HG03469 (cell line): Measurements from ENCODE around the gene TPCN1.

Experiments
- ATAC-seq: cut with Tn5 transposase; IDR thresholded peaks from one replicate; pipeline ENCODE4 v1.9.1; 2021; ENCODE audit warnings: mild to moderate bottlenecking, moderate library complexity, moderate number of reproducible peaks; ENCODE audit not compliant: unreplicated experiment

The TPCN1 gene

DNA sequence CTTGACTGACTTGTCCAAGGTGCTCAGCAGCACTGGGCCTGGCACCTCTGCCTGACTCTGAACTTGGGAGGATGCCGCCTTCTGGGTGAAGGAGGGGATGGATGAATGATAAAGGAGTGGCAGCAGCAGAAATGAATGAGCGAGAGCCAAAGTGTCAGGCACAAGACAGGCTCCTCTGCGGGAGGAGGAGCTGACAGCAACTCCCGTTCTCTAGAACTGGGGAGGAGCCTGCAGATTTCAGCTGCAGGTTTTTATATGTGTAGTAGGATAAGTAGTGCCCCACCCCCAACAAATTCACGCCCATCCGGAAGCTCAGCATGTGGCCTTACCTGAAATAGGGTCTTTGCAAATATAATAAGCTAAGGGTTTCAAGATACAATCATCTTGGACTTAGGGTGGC lies 80.5 kb downstream of the TPCN1 start:
- ATAC-seq: no peak

DNA sequence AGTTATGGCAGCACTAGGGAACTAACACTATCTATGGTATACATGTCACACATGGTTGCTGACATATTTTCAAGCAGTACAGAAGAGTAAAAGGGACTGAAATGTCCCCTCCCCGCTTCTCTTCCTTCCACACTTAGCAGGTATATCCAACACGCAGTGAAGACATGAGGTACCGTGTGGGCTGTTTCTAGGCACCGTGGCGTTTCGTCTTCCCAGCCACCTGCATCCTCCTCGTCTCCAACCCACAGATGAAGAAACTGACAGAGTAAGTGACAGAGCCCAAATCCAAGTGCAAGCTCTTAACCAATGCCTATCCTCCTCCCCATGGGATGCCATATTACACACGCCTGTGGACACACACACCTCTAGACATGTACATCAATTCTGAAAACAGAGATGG lies 81.2 kb downstream of the TPCN1 start:
- ATAC-seq: no peak

DNA sequence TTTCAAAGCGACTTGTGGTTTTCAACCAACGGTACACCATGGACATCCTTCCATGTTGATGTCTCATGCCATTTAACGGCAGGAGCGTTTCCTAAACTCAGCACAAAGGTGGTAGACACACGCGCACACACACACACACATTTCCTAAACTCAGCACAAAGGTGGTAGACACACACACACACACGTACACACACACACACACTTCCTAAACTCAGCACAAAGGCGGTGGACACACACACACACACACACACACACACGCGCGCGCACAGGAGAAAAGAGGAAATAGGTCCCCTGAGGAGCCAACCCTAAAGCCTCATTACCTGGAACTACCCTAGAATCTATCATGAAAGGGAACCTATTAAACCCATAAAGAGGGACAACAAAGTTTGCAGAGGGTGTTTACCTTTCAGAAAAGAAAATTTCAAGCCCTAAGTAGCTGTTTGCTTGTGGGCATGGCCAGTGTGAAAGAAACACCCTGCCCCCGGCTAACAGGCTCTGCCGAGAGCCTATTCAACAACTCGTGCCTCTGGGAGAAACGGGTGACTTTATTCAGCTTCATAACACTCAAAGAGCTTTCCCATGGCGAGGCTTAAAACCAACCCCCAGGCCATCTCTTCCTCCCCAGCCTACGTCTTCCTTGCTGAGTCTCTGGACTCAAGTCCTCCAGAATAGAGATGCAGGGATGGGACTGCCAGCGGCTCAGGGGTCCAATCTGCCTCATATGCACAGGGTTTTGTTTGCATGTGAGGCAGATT lies 81.8 kb downstream of the TPCN1 start:
- ATAC-seq: no peak

DNA sequence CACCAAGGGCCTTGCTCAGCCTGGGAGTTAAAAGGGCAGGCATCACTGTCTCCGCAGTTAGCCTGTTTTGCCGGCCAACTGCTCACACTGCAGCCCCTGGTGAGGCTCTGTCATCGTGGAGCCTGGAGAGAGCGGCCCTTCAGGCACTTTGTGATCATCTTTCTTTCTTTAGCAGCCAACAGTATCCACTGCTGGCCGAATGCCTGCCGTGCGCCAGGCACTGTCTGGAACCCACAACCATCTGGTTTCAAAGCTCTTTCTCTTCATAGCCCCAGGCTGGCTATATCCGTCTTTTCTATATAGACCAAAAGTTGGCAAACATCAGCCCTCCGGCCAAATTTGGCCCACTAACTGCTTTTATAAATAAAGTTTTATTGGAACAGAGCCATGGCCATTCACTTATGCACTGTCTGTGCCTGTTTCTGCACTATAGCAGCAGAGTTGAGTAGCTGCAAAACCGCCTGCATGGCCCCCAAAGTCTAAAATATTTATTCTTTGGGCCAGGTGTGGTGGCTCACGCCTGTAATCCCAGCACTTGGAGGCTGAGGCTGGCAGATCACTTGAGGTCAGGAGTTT lies 84.1 kb downstream of the TPCN1 start:
- ATAC-seq: no peak

DNA sequence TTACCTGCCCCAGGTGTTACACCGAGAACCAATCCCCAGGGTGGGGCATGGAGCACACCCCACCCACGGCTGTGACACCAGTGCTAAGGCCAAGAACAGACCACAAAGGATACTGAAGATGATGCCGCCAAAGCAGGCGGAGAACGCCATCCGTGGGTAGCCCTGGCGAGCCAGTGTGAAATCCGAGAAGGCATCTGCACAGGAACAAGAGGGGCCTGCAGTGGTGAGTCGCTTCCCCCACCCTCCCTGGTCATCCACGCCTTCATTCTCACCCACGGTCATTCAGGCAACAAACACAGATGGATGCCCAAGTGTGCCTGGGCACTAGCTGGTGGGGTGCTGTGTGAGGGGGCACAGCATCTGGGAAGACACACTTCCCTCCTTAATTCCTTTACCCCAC lies 85.1 kb downstream of the TPCN1 start:
- no peak for ATAC-seq

DNA sequence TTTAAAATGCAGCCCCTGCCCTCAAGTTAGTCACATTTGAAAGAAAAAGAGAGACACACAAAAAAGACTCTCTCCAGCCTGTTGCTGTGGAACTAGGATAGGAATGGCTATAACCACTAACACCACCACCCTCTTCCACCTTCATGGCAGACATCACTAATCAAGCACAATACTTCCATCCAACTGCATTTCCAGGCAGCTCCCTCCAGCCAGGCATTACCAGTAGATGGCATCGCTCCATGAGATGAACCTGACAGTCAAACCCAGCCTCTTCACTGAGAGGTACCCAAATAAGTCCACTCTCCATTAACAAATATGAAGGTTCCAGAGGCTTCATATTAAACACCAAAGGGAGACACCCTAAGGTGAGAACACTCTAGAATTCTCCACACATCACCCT lies 89.2 kb downstream of the TPCN1 start:
- ATAC-seq: no peak

DNA sequence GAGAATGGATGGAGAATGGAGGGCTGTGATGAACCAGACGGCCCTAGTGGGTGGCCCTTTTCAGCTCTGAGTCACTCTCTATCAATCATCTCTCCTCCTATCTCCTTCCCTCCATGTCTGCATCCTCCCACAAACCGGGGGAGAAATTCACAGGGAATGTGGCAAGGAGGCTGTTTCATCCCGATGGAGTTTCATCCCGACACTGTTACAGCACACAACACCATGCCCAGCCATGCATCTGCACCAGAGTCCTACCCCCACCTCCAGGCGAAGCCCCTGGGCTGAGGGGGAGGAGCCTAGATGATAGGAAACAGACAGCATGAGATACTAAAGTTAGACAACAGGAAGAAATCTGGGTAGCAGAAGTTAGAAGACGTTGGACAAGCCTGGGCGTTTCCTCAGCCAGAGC lies 92.9 kb downstream of the TPCN1 start:
- no peak for ATAC-seq

DNA sequence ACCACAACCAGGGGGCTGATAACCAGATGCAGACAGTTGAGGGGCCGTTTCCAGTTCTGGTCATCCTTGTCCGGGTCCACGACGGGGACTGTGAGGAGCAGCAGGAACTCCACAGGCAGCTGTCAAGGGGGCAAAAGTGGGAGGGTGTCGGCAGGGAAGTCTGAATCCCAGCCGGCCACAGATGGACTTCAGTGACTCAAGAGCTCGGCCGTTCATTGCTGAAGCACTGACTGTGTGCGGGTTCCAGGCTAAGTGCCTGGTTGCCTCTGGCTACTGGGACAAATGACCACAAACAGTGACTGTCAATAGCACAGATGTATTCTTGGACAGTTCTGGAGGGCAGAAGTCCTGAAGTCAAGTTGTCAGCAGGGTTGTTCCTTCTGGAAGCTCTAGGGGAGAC lies 94.1 kb downstream of the TPCN1 start:
- ATAC-seq: no peak

DNA sequence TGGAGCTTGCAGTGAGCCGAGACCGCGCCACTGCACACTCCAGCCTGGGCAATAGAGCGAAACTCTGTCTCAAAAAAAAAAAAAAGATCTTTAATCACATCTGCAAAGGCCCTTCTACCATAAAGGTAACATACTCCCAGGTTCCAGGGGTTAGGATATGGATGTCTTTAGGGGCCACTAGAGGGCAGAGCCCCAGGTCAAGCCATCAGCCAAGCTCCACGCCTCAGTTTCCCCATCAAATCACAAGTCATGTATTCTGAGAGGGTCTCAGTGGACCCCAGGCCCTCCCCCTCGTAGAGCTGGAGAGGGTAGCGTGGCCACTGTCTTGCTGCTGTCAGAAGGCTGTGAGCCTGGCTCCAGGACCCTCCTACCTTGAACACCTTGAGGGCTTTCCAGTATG lies 94.9 kb downstream of the TPCN1 start:
- no peak for ATAC-seq

DNA sequence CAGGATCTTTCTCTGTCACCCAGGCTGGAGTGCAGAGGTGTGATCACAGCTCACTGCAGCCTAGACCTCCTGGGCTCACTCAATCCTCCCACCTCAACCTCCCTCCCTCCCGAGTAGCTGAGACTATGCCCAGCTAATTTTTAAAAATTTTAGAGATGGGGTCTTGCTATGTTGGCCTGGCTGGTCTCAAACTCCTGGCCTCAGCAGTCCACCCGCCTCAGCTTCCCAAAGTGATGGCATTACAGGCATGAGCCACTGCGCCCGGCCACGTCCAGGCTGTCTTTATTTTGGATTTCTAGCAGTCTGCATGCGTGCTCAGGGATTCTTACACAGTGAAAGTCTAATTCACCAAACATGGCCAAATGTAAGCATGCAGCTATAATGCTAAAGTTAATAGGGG lies 95.9 kb downstream of the TPCN1 start:
- ATAC-seq: no peak

DNA sequence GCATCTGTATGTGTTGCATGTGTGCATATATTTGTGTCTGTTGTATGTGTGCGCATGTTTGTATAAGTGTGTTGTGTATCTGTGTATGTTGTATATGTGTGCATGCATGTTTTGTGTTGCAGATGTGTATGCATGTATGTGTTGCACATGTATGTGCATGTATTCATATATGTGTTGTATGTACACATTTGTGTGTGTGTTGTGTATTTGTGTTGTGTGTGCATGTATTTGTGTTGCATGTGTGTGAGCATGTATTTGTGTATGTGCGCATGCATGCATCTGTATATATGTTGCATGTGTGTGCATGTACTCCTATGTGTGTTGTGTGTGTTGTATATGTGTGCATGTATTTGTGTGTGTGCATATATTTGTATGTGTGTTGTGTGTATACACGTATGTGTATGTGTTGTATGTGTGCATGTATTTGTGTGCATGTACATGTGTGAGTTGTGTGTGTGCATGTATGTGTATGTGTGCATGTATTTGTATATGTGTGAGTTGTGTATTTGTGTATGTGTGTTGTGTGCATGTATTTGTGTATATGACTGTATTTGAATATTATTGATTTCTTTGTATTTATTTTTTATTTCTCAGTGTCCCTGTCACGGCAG lies 96.9 kb downstream of the TPCN1 start:
- ATAC-seq: no peak

DNA sequence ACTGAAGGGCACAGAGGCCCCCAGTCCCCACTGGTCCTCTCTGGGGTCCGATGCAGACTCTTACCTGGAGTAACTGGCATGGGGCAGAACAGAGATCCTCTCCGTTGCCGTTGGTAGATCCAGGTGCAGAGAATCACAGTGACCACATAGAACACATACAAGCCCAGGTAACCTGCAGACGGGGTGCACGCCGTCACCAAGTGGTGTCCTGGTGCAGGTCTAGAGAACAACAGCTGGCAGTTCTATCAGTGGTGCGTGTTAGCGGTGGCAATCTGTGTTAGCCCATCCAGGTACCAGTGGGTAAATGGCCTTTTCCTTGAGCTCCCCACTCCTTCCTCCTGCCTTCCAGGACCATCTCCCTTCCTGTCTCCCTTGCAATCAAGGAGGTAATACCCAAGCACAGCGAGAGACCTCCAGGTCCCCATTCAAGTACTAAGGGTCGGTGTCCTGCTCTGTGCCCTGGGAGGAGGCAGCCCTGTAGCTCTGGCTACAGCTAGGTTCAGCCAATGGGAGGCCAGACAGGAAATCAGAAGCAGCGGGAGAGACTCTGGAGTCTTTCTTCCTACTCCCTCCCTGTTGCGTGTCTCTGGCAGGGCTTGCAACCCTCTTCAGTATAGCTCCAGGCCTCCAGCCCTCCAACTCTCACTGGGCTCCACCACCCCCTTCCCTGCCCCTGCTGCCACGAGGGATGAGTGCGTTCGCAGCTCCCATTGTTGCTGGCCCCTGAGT lies 97.8 kb downstream of the TPCN1 start:
- ATAC-seq: no peak

DNA sequence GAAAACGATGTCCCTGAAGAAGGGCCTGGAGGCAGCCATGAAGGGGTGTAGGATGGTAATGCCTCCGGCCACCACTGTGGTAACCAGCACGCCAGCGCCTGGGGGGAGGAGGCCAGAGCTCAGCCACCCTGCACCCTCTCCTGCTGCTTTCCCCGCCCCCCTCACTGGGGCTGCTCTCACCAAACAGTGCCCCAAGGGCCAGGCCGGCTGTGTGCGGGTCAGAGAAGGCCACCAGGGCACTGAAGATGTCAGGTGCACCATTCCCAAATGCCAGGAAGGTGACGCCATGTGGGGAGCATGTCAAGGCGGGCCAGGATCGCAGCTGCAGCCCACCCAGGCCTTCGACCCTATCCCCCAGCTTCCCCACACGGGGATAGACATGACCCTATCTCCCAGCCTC lies 99.1 kb downstream of the TPCN1 start:
- ATAC-seq: no peak

DNA sequence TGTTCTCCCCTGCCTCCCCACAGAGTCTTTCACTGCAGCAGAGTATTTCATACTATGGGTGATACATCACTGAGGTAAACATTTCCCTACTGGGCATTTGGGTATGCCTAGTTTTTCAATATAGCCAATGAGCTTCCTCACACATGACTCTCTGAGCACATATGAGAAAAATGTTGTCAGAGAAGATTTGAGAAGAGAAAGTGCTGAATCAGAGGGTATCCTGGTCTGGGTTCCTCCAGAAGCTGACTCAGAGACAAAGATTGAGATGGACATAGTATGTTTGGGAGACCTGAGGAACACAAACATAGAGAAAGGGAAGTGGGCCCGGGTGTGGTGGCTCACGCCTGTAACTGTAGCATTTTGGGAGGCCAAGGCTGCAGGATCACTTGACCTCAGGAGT lies 101.1 kb downstream of the TPCN1 start:
- no peak for ATAC-seq

DNA sequence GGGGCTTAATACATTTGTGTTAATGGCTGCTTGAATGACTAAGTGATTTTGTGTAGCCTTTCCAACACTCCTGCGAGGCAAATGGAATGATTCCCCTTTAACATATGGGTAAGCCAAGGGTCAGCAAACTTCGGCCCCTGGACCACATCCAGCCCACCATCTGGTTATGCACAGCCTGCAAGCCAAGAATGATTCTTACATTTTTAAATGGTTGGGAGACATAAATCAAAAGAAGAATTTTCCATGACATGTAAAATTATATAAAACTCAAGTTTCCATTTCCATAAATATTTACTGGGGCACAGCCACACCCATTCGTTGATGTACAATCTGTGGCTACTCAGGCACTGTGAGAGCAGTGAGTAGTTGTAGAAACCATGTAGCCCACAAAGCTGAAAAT lies 104.7 kb downstream of the TPCN1 start:
- no peak for ATAC-seq

DNA sequence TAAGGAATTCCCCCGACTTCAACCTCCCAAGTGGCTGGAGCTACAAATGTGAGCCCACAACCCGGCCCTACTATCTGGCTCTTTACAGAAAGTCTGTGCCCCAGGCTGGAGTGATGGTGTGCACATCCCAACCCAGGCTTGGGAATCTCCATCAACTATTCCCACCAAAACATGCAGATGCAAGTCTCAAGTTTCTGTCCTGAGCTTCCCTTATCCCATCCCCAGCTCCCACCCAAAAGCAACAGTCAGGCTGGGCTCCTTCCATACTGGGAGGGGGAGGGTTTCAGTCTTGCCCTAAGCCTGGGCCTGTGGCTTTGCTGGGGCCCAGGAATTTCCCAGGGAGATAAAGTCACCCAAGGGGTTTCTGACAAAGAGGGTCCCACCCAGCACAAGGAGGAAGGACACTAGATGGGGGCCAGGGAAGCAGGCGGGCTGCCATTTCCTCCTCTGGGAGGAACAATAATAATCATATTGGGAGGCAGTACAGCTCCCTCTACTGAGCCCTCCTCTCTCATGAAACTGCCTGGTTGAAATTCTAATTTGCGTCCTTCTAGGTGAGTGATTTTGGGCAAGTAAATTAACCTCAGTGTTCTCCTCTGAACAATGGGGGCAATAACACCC lies 105.6 kb downstream of the TPCN1 start:
- ATAC-seq: no peak

DNA sequence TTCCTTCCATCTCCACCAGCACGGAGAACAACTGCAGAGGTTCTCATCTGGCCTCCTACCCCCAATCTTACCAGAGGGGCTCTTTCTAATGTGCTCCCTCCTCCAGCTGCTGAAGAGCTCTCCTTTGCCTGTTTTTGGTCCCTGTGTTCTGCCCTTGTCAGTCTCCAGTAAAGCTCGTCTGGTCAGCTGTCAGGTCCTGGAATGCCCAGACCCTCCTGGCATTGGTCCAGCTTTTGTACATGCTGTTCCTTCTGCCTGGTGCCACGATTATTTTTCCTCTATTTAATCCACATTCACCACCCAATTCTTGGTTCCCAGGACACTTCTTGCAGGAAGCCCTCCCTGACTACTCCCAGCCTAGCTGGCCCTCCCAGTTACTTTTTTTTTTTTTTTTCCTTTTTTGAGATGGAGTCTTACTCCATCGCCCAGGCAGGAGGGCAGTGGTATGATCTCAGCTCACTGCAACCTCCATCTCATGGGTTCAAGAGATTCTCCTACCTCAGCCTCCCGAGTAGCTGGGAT lies 107.2 kb downstream of the TPCN1 start:
- ATAC-seq: no peak

DNA sequence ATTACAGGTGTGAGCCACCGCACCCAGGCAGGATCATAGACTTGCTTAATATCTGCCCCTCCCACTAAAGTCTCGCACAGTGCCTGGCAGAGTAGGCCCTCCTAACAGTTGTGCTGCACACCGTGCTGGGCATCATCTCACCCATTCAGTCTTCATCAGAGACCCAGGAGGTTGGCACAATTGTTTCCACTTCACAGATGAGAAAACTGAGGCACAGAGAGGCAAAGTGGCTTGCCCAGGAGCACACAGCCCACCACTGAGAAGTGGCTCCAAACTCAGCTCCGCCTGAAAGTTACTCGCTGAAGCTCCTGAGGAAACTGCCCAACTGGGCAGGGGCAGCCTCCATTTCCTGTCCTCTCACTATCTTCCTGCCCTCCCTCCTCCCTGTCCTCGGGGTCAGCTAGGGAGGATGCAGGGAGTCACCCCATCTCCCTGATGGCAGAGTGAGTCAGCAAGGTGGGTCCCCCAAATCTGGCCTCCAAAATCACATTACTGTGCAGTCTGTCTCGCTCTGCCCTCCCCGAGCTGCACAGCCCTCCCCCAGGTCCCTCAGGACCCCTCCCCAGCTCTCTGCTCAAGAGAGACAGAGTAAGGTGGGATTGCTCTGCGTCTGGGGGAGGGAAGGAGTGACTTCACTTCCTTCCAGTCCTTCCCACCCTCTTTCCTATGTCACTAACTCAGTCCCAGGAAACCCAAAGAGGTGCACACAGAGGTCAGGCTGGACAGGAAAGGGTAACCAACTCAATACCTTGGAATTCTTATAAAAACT lies 107.9 kb downstream of the TPCN1 start:
- ATAC-seq: no peak

DNA sequence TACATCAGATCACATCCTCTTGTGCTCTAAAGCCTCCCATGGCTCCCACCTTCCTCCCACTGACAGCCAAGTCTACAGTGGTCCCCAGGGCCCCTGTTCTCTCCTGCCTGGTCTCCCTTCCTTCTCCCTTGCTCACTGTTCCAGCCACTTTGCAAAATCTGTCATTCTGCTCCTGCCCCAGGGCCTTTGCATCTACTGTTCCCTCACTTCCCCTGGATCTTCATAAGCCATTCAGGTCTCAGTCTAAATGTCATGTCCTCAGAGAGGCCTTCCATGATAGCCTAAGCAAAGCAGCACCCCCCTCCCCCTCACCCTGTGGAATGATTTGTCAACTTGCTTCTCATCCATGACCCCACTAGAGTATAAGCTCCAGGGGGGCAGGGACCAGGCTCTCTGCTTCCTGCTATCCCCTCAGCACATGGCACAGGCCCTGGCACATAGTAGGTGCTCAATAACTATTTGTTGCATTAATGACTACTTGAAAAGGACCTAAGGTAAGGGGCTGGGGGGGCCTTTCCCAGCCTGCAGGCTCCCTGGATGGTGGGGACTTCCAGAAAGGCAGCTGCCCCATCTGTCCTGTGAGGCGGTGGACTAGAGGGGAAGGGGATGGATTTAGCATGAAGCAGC lies 108.6 kb downstream of the TPCN1 start:
- ATAC-seq: no peak

DNA sequence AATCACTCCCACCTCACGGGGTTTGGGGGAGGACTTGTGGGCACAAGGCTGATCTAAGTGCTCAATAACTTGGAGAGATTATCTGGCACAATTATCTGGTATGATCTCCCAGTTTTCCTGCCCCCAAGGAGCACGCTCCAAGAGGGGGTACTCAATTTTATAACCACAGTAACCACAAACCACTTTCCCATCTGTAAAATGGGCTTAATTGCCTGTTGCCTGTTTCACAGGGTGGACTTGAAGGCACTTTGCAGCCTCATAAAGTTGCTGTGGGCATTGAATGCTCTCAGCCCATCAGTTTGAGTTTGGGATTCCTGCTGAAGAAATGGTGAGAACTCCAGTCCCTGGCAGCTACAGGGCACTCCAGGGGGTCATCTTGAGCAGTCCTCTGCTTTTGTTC lies 109.2 kb downstream of the TPCN1 start:
- no peak for ATAC-seq
